Jurkat, Clone E6-1 (cell line): Measurements from ENCODE around the gene HOXC5. TPM values are rescaled to one million over a fixed set of nuclear protein-coding genes. Genes with fewer than 3 reads are reported as not detected.

Source experiments
- DNase-seq: peaks from one replicate; pipeline ENCODE4 v3.0.0-alpha.2; 2011; ENCODE audit warnings: low read depth, low spot score
- H3K4me3 ChIP-seq: 2 replicates; pipeline ENCODE4 v1.5.1; 2011; ENCODE audit warnings: mild to moderate bottlenecking, low read length, control low read depth, moderate library complexity
- polyA plus RNA-seq: library from polyadenylated mRNA; unstranded; fragments of >200 nt; gene quantifications from one replicate; pipeline ENCODE4 v1.2.1, GENCODE V29; 2012; ENCODE audit warnings: missing spikeins; ENCODE audit not compliant: insufficient read length, insufficient read depth

Gene HOXC5
- polyA plus RNA-seq, result not detected

DNA sequence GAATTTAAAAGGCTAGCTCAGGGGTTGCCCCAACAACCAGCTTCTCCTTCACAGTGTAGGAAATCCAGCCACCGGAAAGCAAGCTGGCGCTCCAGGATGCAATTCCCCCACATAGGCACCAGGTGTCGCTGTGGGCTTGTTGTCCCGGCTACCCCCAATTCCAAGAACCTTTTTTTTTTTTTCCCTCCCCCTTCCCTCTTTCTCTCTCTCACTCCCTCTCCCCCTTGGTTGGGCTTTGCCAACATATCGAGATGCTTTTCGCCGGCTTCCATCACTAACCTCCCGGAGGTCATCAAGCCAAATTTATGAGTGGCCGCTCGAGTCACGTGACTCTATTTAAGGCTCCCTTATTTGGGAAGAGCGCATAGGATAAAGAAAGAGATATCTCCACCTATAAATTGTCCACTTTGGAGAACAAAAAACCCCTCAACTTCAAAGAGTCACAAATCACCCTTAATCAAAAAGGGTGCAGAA lies at the start of gene HOXC5:
Gene HOXC5, plus strand, starts transcription at position 424 of the 474 bp plus-strand sequence. CDS start 73 bp downstream, outside the sequence.
- H3K4me3 ChIP-seq, result no peak within 1 kb of the TSS
- peak; percentile 47 for DNase-seq

- no peak for DNase-seq
- no peak overlapping the region for H3K4me3 ChIP-seq
These were observed 49.3 kb upstream of the HOXC5 start for GRCh38 chr12:53983568-53983949.

DNA sequence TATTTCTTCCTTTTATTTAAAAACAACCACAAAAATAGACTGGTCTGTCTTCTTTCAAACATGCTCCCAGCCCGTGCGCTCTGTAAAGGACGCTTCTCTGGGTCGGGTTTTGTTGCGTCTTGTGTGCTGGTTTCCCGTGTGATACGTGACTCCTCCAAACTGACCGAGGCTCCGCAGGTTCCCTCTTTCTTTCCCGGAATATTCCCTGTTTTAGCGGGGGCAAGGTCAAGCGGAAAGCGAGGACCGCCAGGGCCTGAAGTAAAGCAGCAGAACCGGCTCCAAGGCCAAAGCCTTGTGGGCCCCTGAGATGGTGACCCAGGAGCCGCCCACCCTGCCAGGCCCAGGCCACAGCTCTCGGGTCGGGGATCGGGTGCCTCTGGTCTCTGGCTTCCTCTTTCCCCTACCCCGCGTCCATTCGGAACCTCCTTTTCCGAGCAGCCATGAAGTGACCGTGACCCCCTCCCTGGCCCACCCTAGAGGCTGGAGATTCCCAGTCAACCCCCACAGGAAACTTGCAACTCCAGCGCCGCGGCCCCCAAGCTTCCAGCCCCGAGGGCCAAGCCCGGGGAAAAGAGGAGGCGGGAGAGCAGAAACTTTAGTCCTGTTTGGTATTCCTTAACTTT lies 48.8 kb upstream of the HOXC5 start:
- no peak overlapping the region for H3K4me3 ChIP-seq

GRCh38 chr12:53984901-53985691 lies 47.8 kb upstream of the HOXC5 start, which contains the start of gene HOXC10:
Gene HOXC10 (plus strand): TSS chr12:53985146. CDS start chr12:53985260, 114 bp downstream.
- H3K4me3 ChIP-seq, result peak within 1 kb of the TSS; percentile 50
- peak; percentile 94 for DNase-seq

More for the DNA sequence above, 48.8 kb upstream of the HOXC5 start:
- DNase-seq, result no peak

GRCh38 chr12:53985692-53985993 lies 47.2 kb upstream of the HOXC5 start:
- peak overlapping the region; percentile 50 for H3K4me3 ChIP-seq
- DNase-seq, result no peak

DNA sequence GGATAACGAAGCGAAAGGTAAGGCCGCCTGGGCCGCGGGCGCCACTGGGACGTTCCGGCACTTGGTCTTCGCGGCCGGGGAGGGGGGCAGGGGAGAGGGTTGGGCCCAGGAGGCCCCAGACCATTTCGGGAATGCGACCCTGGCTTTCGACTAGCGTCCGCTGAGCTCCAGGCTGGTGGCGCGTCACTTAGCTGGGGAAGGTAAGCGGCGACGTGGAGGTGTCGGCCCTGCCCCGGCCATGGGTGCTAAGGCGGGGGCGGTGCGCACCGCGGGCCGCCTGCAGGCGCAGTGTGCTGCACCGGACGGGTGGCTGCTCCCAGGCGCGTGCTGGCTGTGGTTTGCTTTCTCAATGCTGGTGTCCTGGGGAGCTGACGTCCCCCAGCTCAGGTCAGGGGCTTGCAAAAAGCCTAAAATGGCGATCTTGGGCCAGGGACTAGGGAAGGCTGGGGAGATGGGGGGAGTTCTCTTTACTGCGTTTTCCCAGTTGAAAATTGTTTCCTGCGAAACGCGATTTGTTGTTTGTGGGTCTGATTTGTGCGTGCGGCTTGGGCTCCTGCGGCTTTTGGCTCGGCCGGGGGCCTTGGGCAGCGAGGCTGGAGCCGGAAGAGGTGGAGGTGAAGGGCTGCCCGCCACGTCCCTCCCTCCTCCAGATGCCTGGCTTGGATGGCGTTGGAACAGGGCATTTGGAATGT lies 46.7 kb upstream of the HOXC5 start:
- peak overlapping the region; percentile 50 for H3K4me3 ChIP-seq
- no peak for DNase-seq

DNA sequence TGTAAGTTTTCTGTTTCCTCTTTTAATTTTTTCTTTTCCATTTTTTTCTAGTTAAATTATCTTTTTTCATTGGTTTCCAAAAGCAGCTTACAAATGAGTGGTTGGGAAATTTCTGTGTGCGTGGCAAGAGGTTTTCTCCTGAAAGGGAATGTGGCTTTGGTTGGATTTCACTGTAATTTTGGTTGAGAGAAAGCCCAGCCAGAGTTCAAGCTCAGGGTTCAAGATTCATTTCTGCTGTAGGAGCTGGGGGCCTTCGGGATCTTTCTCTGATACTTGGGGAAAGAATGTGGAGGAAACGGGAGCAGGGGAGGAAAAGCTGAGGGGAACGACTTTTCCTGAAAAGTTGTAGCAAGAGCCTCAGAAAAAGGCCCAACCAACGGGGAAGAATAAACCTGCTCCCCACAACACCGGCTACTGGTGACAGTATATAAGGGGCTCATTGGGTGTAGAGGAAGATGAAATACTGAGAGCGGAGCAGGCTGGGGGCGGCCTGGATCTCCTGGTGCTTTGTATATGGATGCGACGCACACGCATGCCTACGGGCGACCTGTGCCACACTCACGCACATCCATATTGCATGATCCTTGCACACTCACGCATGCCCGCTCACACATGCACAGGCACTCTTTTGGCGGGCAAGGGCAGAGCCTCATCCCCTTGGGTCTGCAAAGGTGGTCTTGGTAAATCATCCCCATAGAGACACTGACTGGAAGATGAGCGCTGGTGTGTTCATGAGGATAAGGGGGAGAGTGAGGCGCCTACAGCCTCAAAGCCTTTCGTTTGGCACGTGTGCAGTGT lies 46.0 kb upstream of the HOXC5 start:
- H3K4me3 ChIP-seq, result peak overlapping the region; percentile 50
- DNase-seq, result no peak

- no peak for DNase-seq
- H3K4me3 ChIP-seq, result no peak overlapping the region
These were observed 45.0 kb upstream of the HOXC5 start for GRCh38 chr12:53987787-53988230.

GRCh38 chr12:53988541-53989226 lies 44.2 kb upstream of the HOXC5 start:
- H3K4me3 ChIP-seq, result peak overlapping the region; percentile 30
- DNase-seq, result no peak

- DNase-seq, result peak; percentile 80
- peak overlapping the region; percentile 30 for H3K4me3 ChIP-seq
These were observed 43.4 kb upstream of the HOXC5 start for GRCh38 chr12:53989227-53990113.

DNA sequence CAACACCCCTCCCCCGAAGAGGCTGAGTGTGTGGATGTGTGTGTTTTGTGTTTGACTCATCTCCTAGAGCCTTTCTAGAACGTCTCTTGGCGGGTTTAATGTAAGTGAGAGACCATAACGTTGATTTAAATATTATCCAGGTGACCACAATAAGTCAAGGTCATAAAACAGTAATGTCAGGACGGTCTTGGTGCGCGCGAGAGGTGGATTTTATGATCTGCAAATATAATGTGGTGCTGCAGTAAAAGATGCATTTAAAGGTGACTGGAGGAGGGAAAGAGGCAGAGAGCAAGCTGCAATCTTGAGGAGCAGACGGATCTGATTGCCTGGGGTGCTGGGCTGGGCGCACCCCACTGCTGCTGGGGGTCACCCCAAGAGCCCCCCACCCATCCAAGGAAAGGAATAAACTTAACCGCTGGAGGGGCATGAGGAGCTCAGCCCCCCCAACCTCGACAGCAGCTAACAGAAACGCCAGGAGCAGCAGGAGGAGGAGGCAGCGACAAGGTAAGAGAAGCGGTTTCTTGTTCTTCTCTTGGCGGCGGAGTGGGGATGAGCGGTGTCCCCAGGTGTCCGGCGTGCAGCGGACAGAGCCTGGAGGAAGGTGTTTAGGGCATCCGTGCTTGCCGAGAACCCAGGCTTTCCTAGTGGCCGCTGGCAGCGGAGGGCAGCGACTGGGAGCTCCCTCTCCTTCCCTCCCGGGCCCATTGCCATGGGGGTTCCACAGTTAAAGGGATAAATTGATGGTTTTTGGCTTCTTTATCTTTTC lies 42.4 kb upstream of the HOXC5 start:
- no peak overlapping the region for H3K4me3 ChIP-seq
- no peak for DNase-seq

DNA sequence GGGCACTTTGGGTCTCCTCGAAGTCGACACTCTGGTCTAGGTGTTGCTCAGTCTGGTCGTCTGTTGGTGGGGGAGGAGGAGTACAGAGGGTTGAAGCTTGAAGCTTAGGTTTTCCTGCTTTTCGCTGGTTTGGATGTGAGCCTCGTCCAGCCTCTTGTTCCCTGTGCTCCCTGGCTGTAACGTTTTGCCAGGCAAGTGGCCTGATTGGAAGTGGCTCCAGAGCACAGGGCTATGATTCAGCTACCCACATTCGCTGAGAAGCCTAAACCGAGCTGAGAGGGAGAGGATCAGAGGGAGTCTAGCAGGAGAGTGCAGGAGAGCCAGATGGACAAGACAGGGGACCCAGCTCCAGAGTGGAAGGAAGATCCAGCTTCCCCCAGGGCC lies 41.8 kb upstream of the HOXC5 start:
- H3K4me3 ChIP-seq, result no peak overlapping the region
- no peak for DNase-seq

- no peak overlapping the region for H3K4me3 ChIP-seq
- DNase-seq, result no peak
These were observed 40.4 kb upstream of the HOXC5 start for GRCh38 chr12:53992377-53992889.

DNA sequence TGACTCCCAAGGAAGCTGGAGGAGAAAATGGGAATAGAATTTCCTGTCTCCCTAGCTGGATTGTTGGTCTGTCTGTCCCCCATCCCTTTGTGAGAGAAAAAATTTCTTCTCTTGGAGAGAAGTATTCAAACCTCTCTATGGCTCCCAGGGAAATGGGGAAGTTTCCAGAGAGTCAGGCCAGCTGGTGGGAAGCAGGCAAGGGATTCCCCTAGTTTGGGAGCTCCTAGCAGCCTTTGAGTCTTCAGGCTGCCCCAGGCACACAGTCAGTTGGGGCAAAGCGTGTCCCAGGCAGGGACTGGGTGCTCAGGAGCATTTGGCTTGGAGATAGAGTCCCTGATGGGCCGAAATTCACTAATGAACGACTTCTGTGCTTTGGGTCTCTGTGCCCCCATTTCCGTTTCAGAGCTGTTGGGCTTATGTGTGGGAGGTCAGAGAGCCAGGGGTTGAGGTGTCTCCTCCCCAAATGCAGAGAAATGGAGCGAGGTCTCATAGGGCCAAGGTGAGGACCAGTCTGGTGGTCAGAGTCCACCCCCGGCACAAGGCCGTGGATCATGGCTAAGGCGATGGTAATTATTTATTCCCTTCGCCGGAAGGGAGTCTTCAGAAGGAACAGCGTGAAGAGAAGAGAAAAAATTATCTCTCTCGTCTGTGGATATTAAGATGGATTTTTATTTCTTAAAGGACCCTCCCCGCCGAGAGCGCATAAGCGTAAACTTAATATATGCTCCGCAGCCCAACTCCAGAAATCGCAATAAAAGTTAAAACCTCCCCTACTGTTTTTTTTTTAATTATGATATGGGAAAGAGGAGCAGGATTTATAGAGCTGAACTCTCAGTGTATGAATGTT lies 39.5 kb upstream of the HOXC5 start:
- no peak overlapping the region for H3K4me3 ChIP-seq
- DNase-seq, result no peak

GRCh38 chr12:53994009-53994263 lies 38.9 kb upstream of the HOXC5 start:
- no peak overlapping the region for H3K4me3 ChIP-seq
- DNase-seq, result no peak
